Memory B cell (primary cell): ENCODE data around the gene PFDN1.

Experiments
- ATAC-seq: fragments of 150-1000 bp; cut with Tn5 transposase; 2 replicates; pipeline ENCODE4 v1.10.0; 2021; ENCODE audit warnings: low read depth, mild to moderate bottlenecking, moderate library complexity
- DNase-seq, 2 donors: peaks; one replicate each; pipeline ENCODE4 v3.0.0; 2022; ENCODE audit warnings: low spot score in 2 of 2
- H3K27ac Mint-ChIP-seq: one replicate; pipeline ENCODE4 v1.8.0; 2022; ENCODE audit warnings: mild to moderate bottlenecking, moderate library complexity, mixed read lengths
- H3K27me3 Mint-ChIP-seq: one replicate; pipeline ENCODE4 v1.8.0; 2022; ENCODE audit warnings: mixed read lengths
- H3K36me3 Mint-ChIP-seq: one replicate; pipeline ENCODE4 v1.8.0; 2022; ENCODE audit warnings: mild to moderate bottlenecking, mixed read lengths
- H3K4me1 Mint-ChIP-seq: one replicate; pipeline ENCODE4 v1.8.0; 2022; ENCODE audit warnings: mixed read lengths
- H3K4me3 Mint-ChIP-seq: one replicate; pipeline ENCODE4 v1.8.0; 2022; ENCODE audit warnings: mild to moderate bottlenecking, moderate library complexity, mixed read lengths
- H3K9me3 Mint-ChIP-seq: one replicate; pipeline ENCODE4 v1.8.0; 2022; ENCODE audit warnings: mixed read lengths

The PFDN1 gene

DNA sequence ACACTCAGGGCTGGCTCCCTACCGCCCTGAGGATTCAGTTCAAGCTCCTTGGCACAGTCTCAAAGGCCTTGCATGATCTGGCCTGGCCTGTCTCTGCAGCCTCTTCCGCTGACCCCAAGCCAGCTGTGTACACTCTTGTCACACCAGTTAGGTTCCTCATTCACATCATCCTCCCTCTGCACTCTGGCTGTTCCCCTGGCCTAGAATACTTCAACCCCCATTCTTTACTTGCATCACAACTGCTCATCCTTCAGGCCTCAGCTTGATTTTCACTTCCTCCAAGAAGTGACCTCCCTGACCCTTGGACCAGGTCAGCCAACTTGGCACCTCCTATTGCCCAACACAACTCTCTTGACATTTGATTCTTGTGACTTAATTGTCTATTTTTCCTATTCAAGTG lies 18.9 kb upstream of the PFDN1 start:
- H3K27me3 Mint-ChIP-seq, result no peaks in the 10 kb centered on the region
- no peak for DNase-seq
- no peak for ATAC-seq

DNA sequence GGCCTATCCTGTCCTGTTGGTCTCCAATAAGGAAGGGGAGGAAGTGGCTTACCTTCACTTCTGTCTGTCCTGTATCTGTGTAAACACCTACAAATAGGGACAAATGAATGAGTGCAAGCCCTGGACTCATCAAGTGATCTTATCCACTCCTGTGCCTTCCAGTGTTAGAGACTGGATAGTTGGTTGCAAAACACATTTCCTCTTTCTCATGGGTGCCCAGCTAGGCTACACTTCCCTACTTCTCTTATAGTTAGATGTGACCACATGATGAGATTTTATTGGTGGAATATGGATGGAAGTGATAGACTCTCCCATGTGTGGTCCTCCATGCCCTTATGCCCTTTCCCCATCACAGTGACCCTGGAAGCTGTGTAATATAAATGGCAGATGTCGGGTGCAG lies 16.9 kb upstream of the PFDN1 start:
- Mint-ChIP-seq H3K27me3 (no peaks in the 10 kb centered on the region), H3K9me3 (no peaks in the 10 kb centered on the region), H3K4me3 (no peak overlapping the region), H3K4me1 (no peaks in the 10 kb centered on the region), H3K36me3 (peaks cover 1% of the 10 kb centered on the region), H3K27ac (no peak overlapping the region)
- ATAC-seq, result no peak
- DNase-seq, result no peak

More for the DNA sequence above, 18.9 kb upstream of the PFDN1 start:
- H3K4me3 Mint-ChIP-seq, result no peak overlapping the region
- H3K27ac Mint-ChIP-seq, result no peak overlapping the region
- H3K36me3 Mint-ChIP-seq, result peaks cover 1% of the 10 kb centered on the region
- H3K9me3 Mint-ChIP-seq, result no peaks in the 10 kb centered on the region
- no peaks in the 10 kb centered on the region for H3K4me1 Mint-ChIP-seq

DNA sequence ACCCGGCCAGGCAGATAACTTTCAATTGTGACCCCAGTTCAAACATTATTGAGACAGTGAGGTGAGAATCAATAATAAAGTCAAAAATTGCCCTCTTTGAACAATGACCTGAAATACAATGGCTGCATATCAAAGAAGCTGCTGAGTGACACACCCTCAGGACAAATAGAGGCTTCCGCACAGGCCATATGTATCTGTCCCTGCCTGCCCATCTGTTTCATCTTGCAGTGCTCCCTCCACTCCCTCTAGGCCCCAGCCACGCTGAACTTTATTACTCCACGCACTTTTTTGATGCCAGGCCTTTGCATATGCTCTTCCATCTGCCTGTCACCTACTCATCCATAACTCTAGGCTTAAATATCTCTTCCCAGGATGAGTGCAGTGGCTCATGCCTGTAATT lies 15.9 kb upstream of the PFDN1 start:
- no peak overlapping the region for H3K27ac Mint-ChIP-seq
- no peaks in the 10 kb centered on the region for H3K27me3 Mint-ChIP-seq
- no peak overlapping the region for H3K4me3 Mint-ChIP-seq
- DNase-seq (no peak), ATAC-seq (no peak)
- peaks cover 1% of the 10 kb centered on the region for H3K36me3 Mint-ChIP-seq
- H3K4me1 Mint-ChIP-seq, result no peaks in the 10 kb centered on the region
- no peaks in the 10 kb centered on the region for H3K9me3 Mint-ChIP-seq

DNA sequence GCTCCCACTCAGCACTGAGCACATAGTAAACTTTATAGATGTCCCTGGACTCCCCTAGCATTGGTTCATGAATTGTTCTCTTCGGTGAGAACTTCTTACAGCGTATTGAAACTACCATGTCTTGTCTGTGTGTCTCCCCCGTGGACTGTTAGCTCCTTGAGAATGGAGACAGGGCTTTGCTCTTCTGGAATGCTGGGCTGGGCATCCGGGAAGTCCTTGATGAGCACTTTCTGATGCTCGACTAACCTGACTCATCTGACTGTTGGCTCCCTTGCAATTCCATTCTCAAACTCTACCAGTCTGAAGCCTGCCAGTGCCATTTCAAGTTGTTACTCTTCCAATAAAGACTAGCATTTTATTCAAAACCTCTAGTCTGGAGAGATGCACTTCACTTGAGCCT lies 15.0 kb upstream of the PFDN1 start:
- Mint-ChIP-seq H3K27ac (no peak overlapping the region), H3K9me3 (no peaks in the 10 kb centered on the region), H3K4me3 (no peak overlapping the region), H3K36me3 (peaks cover 1% of the 10 kb centered on the region), H3K4me1 (no peaks in the 10 kb centered on the region), H3K27me3 (no peaks in the 10 kb centered on the region)
- ATAC-seq (no peak), DNase-seq (no peak)

DNA sequence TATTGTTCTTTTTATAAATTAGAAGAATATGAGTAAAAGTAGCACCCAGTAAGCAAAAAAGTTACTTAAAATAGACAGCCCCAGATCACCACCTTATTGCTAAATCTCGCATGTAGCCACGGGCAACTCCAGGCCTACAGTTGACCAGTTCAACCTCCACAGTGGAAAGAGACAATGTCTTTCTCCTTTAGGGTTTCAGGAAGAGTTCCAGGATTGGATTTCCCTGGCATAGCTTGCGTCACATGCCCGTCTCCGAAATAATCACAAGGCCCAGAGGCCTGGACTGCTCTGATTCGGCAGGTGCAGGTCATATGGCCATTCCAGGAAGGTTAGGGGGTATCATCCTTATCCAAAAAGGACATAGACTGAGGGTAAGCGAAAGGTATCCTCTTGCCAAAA lies 9.9 kb upstream of the PFDN1 start:
- no peaks in the 10 kb centered on the region for H3K36me3 Mint-ChIP-seq
- no peak overlapping the region for H3K27ac Mint-ChIP-seq
- no peak for ATAC-seq
- H3K4me1 Mint-ChIP-seq, result no peaks in the 10 kb centered on the region
- H3K9me3 Mint-ChIP-seq, result no peaks in the 10 kb centered on the region
- no peak overlapping the region for H3K4me3 Mint-ChIP-seq
- H3K27me3 Mint-ChIP-seq, result peaks cover 6% of the 10 kb centered on the region
- DNase-seq, result no peak

DNA sequence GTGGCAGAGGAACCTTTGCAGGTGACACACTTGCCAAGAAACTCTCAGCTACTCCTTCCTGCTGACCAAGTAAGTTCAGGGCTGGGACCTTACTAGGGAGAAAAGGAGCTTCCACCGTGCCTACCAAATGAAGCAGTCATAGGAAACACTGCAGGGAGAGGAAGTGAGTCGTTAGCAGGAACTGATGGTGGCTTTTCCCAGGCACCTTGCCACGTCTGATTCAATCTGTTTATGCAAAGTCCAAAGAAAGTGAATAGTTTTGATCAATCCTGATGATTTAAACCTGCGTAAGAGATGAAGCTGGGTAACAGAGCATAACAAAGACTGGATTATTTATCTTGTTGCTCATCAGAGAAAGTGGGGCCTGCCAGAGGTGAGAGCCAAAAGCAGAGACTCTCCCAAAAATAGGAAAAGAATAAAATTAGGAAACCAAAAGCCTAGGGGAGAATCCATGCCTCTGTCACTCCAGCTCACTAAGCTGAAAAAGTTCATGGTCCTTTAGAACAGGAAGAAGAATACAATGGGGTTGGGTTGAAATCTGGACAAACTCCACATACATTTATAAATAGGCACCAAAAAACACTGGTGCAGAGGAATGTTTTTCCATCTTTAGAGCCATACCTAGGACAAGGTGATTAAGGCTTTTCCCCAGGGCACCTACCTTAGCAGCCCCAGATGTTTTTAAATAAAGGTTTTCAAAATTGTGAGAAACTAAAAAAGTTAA lies 9.3 kb upstream of the PFDN1 start:
- Mint-ChIP-seq H3K4me3 (no peak overlapping the region), H3K27me3 (peaks cover 6% of the 10 kb centered on the region), H3K4me1 (no peaks in the 10 kb centered on the region), H3K9me3 (no peaks in the 10 kb centered on the region), H3K27ac (no peak overlapping the region), H3K36me3 (no peaks in the 10 kb centered on the region)
- DNase-seq, result no peak
- ATAC-seq, result no peak

DNA sequence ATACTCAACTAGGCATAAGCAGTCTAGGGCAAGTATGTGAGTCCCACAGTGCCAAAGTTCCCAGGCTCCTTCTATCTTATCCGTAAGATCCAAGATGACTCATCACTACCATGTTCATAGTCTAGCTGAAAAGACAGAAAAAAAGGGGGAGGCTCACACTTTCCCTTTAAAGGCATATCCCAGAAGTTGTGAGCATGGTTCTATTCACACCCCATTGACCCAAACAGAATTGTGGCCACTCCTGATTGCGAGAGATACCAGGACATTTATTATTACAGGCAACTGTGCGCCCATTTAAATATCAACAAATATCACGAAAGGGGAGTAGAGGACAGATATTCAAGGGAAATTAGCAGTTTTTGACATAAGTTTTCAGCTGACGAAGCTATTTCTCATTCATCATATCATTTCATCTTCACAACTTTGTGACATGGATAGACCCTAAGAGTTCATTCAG lies 8.1 kb upstream of the PFDN1 start:
- ATAC-seq (no peak), DNase-seq (no peak)
- Mint-ChIP-seq H3K27ac (no peak overlapping the region), H3K4me3 (no peak overlapping the region), H3K4me1 (no peaks in the 10 kb centered on the region), H3K36me3 (no peaks in the 10 kb centered on the region), H3K27me3 (peaks cover 8% of the 10 kb centered on the region), H3K9me3 (no peaks in the 10 kb centered on the region)

DNA sequence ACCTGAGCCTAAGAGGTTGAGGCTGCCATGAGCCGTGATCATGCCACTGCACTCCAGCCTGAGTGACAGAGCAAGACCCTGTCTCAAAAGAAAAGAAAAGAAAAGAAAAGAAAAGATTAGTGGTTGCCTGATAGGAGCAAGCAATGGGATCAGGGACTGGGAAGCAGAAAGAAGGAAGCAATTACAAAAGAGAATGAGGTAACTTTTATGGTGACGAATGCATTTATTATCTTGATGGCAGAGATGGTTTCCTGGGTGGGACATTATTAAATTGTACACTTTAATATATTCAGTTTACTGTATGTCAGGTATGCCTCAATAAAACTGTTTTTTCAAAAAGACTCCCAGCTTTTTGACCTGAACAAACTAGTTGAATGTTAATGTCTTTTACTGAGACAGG lies 7.5 kb upstream of the PFDN1 start:
- H3K27ac Mint-ChIP-seq, result no peak overlapping the region
- no peaks in the 10 kb centered on the region for H3K4me1 Mint-ChIP-seq

DNA sequence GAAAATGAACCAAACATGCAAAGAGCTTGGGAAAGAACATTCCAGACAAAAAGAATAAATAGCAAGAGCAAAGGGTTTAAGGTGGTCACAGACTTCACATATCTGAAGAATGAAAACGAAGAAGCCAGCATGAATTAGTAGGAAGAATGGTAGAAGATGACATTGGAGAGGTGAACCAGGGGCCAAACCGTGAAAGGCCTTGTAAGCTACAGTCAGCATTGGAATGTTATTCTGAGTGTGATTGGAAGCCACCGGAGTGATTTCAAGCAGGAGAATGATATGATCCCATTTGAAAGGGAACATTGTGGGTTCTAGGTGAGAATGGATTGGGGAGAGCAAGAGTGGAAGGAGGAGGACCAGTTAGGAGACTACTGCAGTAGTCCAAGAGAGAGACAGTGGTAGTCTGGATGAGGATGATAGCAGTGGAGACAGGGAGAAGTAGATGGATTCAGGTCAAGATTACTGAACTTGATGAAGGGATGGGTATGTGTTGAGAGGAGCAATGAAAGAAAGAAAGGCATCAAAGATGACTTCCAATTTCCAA lies 6.9 kb upstream of the PFDN1 start:
- H3K4me3 Mint-ChIP-seq, result no peak overlapping the region
- H3K27me3 Mint-ChIP-seq, result peaks cover 8% of the 10 kb centered on the region
- DNase-seq (no peak), ATAC-seq (no peak)
- H3K27ac Mint-ChIP-seq, result no peak overlapping the region
- H3K4me1 Mint-ChIP-seq, result no peaks in the 10 kb centered on the region
- no peaks in the 10 kb centered on the region for H3K9me3 Mint-ChIP-seq
- H3K36me3 Mint-ChIP-seq, result no peaks in the 10 kb centered on the region

More for the DNA sequence above, 7.5 kb upstream of the PFDN1 start:
- H3K9me3 Mint-ChIP-seq, result no peaks in the 10 kb centered on the region
- H3K4me3 Mint-ChIP-seq, result no peak overlapping the region
- H3K36me3 Mint-ChIP-seq, result no peaks in the 10 kb centered on the region
- ATAC-seq, result no peak
- H3K27me3 Mint-ChIP-seq, result peaks cover 8% of the 10 kb centered on the region
- DNase-seq, result no peak

DNA sequence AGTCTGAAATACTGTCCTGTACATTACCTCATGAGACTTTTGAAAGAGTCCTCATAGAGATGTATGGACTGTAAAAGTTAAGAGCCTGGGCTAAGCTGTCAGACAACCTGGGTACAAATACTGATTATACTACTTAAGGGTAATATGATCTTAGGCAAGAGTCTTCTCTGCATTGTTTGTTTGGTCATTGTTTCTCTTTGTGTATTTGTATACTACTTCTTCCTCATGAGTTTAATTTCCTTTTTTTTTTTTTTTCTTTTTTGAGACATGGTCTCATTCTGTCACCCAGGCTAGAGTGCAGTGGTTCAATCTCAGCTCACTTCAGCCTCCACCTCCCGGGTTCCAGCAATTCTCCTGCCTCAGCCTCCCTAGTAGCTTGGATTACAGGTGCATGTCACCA lies 2.6 kb upstream of the PFDN1 start:
- H3K36me3 Mint-ChIP-seq, result no peaks in the 10 kb centered on the region
- DNase-seq, result no peak
- H3K27ac Mint-ChIP-seq, result no peak overlapping the region
- no peaks in the 10 kb centered on the region for H3K9me3 Mint-ChIP-seq
- peaks cover 8% of the 10 kb centered on the region for H3K4me1 Mint-ChIP-seq
- no peak for ATAC-seq
- no peak overlapping the region for H3K4me3 Mint-ChIP-seq
- H3K27me3 Mint-ChIP-seq, result peaks cover 8% of the 10 kb centered on the region

DNA sequence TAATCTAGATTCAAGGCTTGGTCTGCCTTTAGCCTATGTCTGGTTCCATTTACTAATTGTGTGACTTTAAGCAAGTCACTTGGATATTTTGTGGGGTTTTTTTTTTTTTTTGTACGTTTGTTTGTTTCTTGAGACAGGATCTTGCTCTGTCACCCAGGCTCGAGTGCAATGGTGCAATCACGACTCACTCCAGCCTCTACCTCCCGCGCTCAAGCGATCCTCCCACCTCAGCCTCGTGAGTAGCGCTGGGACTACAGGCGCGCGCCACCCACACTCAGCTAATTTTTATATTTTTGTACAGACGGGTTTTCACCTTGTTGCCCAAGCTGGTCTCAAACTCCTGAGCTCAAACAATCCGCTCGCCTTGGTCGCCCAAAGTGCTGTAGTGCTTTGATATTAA lies 1.1 kb upstream of the PFDN1 start:
- H3K27ac Mint-ChIP-seq, result no peak overlapping the region
- H3K9me3 Mint-ChIP-seq, result no peaks in the 10 kb centered on the region
- DNase-seq (no peak), ATAC-seq (no peak)
- peaks cover 3% of the 10 kb centered on the region for H3K27me3 Mint-ChIP-seq
- H3K4me1 Mint-ChIP-seq, result peaks cover 11% of the 10 kb centered on the region
- H3K36me3 Mint-ChIP-seq, result peaks cover 5% of the 10 kb centered on the region
- H3K4me3 Mint-ChIP-seq, result no peak overlapping the region

DNA sequence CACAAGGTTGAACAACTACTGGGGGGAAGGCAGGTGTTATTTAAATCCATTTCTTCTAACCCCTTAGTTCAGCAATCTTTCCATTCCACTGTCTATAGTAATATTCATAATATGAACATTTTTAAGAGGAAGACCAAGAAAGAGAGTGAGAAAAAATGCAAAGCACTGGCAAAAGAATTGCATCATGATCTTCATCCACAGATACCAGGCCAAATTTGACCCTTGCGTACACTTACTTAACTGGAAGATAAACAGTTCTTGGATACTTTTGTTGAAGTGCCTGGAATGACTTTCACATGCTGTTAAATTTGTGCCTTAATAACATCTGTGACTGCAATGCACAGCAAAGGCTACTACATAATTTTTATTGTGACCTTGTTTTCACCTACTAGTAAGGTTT lies 1.8 kb downstream of the PFDN1 start:
- H3K27ac Mint-ChIP-seq, result no peak overlapping the region
- no peaks in the 10 kb centered on the region for H3K9me3 Mint-ChIP-seq
- H3K4me1 Mint-ChIP-seq, result peaks cover 17% of the 10 kb centered on the region
- H3K27me3 Mint-ChIP-seq, result no peaks in the 10 kb centered on the region
- ATAC-seq (no peak), DNase-seq (no peak)
- peaks cover 14% of the 10 kb centered on the region for H3K36me3 Mint-ChIP-seq
- H3K4me3 Mint-ChIP-seq, result no peak overlapping the region

DNA sequence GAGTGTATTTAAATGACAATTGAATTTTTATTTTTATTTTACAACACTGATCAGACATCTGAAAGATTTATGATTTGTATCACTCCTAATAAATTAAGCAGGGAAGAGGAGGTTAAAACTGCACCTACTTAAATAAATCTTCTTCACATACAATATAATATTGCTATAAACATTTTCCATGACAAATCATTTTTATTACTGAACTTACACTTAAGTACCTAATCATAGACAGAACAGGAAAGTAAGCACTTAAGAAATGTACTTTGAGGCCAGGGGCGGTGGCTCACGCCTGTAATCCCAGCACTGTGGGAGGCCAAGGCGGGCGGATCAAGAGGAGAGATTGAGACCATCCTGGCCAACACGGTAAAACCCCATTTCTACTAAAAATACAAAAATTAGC lies 3.8 kb downstream of the PFDN1 start:
- ATAC-seq, result no peak
- Mint-ChIP-seq H3K4me3 (no peak overlapping the region), H3K27ac (no peak overlapping the region), H3K27me3 (no peaks in the 10 kb centered on the region), H3K4me1 (peaks cover 24% of the 10 kb centered on the region), H3K9me3 (no peaks in the 10 kb centered on the region), H3K36me3 (peaks cover 16% of the 10 kb centered on the region)
- DNase-seq, result no peak

DNA sequence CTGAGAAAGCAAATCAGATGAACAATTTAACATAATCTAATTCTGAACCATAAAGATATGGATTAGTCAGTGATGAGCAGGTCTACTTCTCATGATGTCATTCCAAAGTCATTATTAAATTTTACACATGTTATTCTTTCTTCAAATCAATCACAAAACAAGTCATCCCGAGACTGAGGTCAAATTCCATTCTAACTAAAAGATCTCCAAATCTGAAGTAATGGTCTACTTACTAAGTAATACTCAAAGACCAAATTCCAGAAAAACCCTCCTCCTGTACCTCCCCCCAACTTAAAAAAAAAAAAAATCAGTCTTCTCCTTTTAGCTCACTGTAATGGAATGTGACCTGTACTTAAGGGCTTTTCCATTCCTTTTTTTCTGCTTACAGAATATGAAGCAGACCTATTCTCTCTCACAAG lies 4.7 kb downstream of the PFDN1 start:
- H3K4me3 Mint-ChIP-seq, result no peak overlapping the region
- peaks cover 23% of the 10 kb centered on the region for H3K4me1 Mint-ChIP-seq
- ATAC-seq, result no peak

DNA sequence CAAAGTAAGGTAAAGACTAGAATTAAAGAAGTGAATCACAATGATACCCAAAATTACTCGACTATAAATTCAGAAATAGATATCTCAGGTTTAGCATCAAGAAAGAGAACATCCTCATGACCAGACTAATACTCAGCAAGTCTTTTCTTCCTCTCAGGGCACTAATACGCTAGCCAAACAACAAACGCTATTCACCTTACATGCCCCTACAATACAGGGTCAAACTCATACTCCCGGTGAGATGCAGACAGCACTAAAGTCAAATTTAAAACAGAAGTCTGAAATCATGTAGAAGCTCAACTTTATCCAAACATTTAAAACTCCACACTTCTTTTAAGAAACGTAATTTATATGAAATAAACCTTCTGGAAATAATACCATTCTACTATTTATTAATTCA lies 5.6 kb downstream of the PFDN1 start:
- Mint-ChIP-seq H3K27me3 (no peaks in the 10 kb centered on the region), H3K9me3 (no peaks in the 10 kb centered on the region), H3K4me3 (no peak overlapping the region), H3K27ac (no peak overlapping the region), H3K4me1 (peaks cover 20% of the 10 kb centered on the region), H3K36me3 (peaks cover 16% of the 10 kb centered on the region)
- no peak for DNase-seq
- ATAC-seq, result no peak

More for the DNA sequence above, 4.7 kb downstream of the PFDN1 start:
- peaks cover 16% of the 10 kb centered on the region for H3K36me3 Mint-ChIP-seq
- H3K27me3 Mint-ChIP-seq, result no peaks in the 10 kb centered on the region
- DNase-seq, result no peak
- H3K9me3 Mint-ChIP-seq, result no peaks in the 10 kb centered on the region
- no peak overlapping the region for H3K27ac Mint-ChIP-seq
